Erythroblast (primary cell): ENCODE data around the gene UBN2.

Experiments used
- GATA1 ChIP-seq: IDR thresholded peaks from 2 replicates; pipeline ENCODE4 v1.6.1; 2011; ENCODE audit warnings: low read depth, mild to moderate bottlenecking, control low read depth, low read length, moderate library complexity
- POLR2A ChIP-seq: IDR thresholded peaks from 2 replicates; pipeline ENCODE4 v1.6.1; 2011; ENCODE audit warnings: mild to moderate bottlenecking, low read length

- TF ChIP-seq POLR2A, result no peak
- no peak for TF ChIP-seq GATA1
Observed at GRCh38 chr7:139218173-139218572, 12.9 kb upstream of the UBN2 start.
